Ishikawa (cell line): Measurements from ENCODE around the gene EML6.

Experiments used
- CEBPB ChIP-seq: IDR thresholded peaks from 2 replicates; pipeline ENCODE4 v1.6.1; 2012
- CREB1 ChIP-seq: IDR thresholded peaks from 2 replicates; pipeline ENCODE4 v1.6.1; 2012; ENCODE audit warnings: low read depth
- EGR1 ChIP-seq: IDR thresholded peaks from 2 replicates; pipeline ENCODE4 v1.6.1; 2012
- EP300 ChIP-seq: IDR thresholded peaks from 2 replicates; pipeline ENCODE4 v1.6.1; 2012; ENCODE audit warnings: borderline replicate concordance
- FOXM1 ChIP-seq: IDR thresholded peaks from 2 replicates; pipeline ENCODE4 v1.6.1; 2012; ENCODE audit warnings: low read depth, borderline replicate concordance
- NFIC ChIP-seq: IDR thresholded peaks from 2 replicates; pipeline ENCODE4 v1.6.1; 2012
- RAD21 ChIP-seq: IDR thresholded peaks from 2 replicates; pipeline ENCODE4 v1.6.1; 2012; ENCODE audit warnings: low read depth
- TAF1 ChIP-seq: IDR thresholded peaks from 2 replicates; pipeline ENCODE4 v1.6.1; 2012; ENCODE audit warnings: low read depth, mild to moderate bottlenecking
- TCF12 ChIP-seq: IDR thresholded peaks from 2 replicates; pipeline ENCODE4 v1.6.1; 2012; ENCODE audit warnings: low read depth
- TEAD4 ChIP-seq: IDR thresholded peaks from 2 replicates; pipeline ENCODE4 v1.6.1; 2012
- YY1 ChIP-seq: IDR thresholded peaks from 2 replicates; pipeline ENCODE4 v1.6.1; 2012; ENCODE audit warnings: low read depth
- ZBTB7A ChIP-seq: IDR thresholded peaks from 2 replicates; pipeline ENCODE4 v1.6.1; 2012; ENCODE audit warnings: low read depth
- TF ChIP-seq, protein P1 (sequence below): IDR thresholded peaks from 2 replicates; pipeline ENCODE4 v1.6.1; 2012
- TF ChIP-seq, protein P2 (sequence below): IDR thresholded peaks from 2 replicates; pipeline ENCODE4 v1.6.1; 2012; ENCODE audit warnings: low read depth, mild to moderate bottlenecking
- TF ChIP-seq, protein P3 (sequence below): IDR thresholded peaks from 2 replicates; pipeline ENCODE4 v1.6.1; 2012

EML6 gene

DNA sequence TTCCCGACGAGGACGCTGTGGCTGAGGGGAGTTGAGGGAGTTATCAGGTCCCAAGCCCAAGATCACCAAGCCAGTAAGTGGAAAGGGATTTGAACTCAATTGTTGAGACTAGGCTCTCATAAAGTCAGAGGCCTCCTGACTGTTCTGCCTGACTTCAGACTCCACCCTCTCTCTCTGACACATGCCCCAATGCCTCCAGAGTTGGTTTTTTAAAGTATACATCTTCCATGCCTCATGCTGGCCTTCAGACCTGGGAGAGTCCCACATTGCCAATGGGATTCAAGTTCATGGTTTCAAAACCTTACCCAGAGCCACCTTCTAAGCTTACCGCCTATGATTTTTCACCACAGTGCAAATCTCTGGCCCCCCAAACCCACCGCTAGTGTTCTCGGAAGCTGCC lies 226.0 kb downstream of the EML6 start:
- TF ChIP-seq CEBPB (no peak), EGR1 (no peak), ZBTB7A (no peak), TAF1 (no peak), CREB1 (no peak), EP300 (no peak), FOXM1 (no peak), TEAD4 (no peak), NFIC (no peak)
- TF ChIP-seq, protein P1, sequence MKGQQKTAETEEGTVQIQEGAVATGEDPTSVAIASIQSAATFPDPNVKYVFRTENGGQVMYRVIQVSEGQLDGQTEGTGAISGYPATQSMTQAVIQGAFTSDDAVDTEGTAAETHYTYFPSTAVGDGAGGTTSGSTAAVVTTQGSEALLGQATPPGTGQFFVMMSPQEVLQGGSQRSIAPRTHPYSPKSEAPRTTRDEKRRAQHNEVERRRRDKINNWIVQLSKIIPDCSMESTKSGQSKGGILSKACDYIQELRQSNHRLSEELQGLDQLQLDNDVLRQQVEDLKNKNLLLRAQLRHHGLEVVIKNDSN = no peak
- TF ChIP-seq, protein P2, sequence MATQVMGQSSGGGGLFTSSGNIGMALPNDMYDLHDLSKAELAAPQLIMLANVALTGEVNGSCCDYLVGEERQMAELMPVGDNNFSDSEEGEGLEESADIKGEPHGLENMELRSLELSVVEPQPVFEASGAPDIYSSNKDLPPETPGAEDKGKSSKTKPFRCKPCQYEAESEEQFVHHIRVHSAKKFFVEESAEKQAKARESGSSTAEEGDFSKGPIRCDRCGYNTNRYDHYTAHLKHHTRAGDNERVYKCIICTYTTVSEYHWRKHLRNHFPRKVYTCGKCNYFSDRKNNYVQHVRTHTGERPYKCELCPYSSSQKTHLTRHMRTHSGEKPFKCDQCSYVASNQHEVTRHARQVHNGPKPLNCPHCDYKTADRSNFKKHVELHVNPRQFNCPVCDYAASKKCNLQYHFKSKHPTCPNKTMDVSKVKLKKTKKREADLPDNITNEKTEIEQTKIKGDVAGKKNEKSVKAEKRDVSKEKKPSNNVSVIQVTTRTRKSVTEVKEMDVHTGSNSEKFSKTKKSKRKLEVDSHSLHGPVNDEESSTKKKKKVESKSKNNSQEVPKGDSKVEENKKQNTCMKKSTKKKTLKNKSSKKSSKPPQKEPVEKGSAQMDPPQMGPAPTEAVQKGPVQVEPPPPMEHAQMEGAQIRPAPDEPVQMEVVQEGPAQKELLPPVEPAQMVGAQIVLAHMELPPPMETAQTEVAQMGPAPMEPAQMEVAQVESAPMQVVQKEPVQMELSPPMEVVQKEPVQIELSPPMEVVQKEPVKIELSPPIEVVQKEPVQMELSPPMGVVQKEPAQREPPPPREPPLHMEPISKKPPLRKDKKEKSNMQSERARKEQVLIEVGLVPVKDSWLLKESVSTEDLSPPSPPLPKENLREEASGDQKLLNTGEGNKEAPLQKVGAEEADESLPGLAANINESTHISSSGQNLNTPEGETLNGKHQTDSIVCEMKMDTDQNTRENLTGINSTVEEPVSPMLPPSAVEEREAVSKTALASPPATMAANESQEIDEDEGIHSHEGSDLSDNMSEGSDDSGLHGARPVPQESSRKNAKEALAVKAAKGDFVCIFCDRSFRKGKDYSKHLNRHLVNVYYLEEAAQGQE = no peak
- TF ChIP-seq, protein P3, sequence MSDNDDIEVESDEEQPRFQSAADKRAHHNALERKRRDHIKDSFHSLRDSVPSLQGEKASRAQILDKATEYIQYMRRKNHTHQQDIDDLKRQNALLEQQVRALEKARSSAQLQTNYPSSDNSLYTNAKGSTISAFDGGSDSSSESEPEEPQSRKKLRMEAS = no peak

DNA sequence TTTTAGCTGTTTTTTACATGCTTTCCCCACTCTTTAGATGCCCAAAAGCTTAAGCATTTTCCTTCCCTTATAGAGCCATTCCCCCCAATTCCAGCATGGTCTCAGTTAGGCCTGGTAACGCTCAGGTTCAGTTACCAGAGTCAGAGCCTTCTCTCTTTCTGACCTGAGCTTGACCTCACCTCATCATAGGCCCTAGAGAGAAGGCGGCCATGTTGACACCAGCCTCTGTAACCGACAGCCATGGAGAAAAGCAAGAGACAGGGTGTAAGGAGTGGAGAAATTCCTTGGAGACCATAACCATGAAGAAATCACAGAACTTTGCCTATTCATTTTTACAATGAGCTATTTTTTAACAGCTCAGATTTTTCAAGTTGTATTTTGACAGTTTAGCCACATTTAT lies 227.3 kb downstream of the EML6 start:
- TF ChIP-seq EP300 = no peak
- no peak for TF ChIP-seq EGR1
- no peak for TF ChIP-seq YY1
- TF ChIP-seq, protein P3 = no peak
- TF ChIP-seq TEAD4 = no peak
- no peak for TF ChIP-seq FOXM1
- TF ChIP-seq, protein P2 = no peak
- TF ChIP-seq TAF1 = no peak
- TF ChIP-seq RAD21 = no peak
- TF ChIP-seq, protein P1 = no peak
- no peak for TF ChIP-seq CREB1
- TF ChIP-seq CEBPB = no peak
- TF ChIP-seq NFIC = no peak
- TF ChIP-seq ZBTB7A = no peak
- TF ChIP-seq TCF12 = no peak

DNA sequence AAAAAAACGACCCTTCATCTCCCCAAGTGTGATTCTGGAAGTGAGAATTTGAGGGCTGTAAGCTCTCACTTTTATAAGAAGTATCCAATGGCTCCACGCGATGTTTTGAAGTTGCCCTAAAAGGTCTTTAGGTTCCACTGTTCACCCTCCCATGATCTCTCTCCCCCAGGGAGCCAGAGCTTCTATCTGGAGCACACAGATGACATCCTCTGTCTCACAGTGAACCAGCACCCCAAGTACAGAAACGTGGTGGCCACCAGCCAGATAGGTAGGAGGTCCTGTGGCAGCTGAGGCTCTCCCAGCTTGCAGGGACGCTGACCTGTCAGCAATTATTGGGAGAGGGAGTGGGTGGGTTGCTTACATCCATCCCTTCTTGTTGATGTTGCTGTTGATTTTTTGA lies 229.0 kb downstream of the EML6 start:
- TF ChIP-seq ZBTB7A (no peak), CREB1 (no peak), EGR1 (no peak), YY1 (no peak), TAF1 (no peak), CEBPB (no peak), RAD21 (no peak), EP300 (no peak), TCF12 (no peak), FOXM1 (no peak), NFIC (no peak), TEAD4 (no peak)
- TF ChIP-seq, protein P3 = no peak
- TF ChIP-seq, protein P2 = no peak
- TF ChIP-seq, protein P1 = no peak

DNA sequence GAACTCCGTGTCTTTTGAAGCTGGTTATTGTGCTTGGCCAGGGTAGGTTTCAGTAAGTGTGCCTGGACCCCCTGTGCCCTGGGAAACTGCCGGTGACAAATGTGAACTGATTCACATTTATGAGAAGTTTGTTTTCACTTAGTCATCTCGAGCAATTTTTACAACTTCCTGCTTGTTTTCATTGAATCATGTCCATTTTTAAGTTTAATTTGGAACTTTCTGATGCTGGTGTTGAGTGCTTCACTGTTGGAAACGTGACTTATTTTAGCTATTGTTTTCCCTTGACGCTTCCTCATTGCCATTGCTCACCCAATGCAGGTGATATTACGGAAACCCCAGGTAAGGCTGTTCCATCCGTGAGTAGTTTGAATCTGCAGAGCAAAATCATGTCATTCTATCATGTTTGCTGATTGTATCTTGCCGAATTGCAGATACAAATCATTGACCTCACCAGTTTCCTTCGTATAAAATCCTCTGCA lies 229.6 kb downstream of the EML6 start:
- TF ChIP-seq, protein P3 = no peak
- TF ChIP-seq TEAD4 (no peak), FOXM1 (no peak), EP300 (no peak), EGR1 (no peak)
- TF ChIP-seq, protein P1 = no peak
- TF ChIP-seq, protein P2 = no peak
